ENCODE measurements around the gene ALG12.

The ALG12 gene

DNA sequence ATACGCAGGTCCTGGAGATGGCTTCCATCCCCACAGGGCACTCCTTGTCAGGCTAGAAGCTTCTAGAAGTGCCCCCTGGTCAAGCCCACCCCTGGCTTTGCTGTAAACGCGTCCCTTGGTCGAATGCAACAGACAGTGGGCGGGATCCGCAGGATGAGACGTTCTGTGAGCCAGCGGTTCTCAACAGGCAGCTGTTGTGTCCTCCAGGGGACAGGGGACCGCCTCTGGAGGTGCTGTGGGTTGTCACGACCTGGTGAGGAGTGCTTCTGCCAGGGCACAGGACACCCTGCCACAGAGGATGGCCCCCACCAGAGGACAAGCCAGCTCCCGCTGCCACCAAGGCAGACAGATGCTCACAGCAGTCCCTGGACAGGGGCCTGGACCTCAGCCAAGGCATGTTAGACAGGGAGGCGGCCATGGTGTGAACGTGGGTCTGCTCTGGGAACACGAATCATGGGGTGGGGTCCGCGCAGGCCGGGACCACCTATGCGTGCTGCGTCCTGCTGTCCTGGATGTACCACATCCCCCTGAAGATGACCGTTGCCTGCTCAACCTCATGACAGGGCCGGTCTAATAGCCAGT, 11.8 kb upstream of the ALG12 start:
- no peak for DNase-seq (ENCODE audit: low read depth in 2 of 2)

DNA sequence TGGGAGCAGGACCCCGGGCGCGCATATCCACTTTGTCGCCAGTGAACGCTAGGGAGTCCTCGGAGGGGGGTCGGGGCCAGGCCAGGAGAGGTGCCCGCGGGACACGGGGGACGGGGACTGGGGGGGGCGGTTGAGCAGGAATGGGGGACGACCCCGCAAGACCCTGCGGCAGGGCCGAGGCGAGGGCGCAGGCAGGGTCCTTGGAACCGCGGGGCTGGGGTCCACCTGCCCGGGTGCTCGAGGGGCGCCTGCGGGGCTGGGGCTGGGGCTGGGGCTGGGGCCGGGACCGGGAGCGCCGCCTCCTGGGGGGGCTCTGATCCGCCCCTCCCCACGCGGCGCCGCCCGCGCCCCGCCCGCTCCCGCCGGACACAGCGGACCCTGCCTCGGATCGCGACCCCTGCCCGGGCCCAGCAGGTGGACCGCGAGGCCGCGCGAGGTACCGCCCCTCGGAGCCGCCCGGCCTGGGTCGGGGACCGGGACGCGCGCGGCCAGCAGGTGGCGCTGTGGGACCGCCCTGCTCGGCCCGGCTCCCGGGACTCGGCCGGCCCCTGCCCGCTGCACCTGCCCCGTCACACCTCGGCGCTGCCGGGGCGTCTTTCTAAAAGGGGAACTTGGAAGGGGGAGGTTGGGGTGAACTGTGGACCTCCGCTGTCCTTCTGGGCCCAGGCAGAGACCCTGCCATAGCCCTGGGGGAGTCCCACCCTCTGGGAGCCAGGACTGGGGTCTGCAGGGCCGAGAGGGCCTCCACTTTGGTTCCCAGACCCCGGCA, 11.2 kb upstream of the ALG12 start:
- DNase-seq (ENCODE audit: low read depth in 2 of 2): peak in 1 of 2 donors; percentile 56

DNA sequence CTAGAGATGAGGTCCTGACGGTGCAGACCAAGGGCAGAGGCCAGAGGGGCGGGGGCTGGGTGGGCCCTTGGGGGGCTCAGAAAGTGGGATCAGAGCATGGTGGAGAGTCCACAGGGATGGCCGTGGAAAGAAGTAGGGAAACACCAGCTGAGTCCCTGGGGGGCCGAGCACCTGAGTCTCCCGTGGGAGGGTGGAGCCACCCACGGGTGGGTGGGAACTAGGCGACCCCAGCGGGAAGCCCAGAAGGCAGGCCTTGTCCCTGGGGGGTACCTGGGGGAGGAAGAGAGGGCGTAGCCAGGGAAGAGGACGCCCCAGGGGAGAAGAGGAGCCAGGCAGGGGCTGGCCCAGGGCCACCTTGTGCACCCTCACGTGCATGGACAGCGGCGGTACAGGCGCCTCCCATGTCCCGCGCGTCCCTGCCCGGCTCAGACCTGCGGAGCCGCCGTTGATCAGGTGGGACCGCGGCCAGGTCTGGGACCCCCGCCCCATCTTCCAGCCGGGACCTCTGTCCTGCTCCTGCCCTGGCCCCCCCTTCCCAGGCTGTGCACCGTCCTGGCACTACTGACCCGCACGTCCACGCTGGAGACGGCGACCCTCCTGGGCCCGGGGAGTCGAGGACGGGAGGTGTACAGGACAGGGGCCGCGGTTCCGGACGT, 10.4 kb upstream of the ALG12 start:
- DNase-seq (ENCODE audit: low read depth in 2 of 2): no peak

DNA sequence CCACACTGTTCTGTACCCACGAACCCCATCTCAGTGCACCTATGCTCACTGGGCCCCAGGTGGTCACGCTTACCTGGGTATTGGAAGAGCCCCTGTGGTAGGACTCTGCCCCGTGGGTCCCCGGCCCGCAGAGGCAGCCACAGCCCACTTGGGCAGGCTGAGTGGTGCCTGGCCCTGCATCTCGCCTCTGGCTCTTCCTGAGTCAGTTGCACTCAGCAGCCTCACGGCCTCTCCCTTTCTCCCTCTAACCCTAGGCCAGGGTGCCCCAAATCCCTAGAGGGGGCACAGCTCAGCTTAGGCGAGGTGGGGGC, 9.9 kb upstream of the ALG12 start:
- DNase-seq (ENCODE audit: low read depth in 2 of 2): no peak

DNA sequence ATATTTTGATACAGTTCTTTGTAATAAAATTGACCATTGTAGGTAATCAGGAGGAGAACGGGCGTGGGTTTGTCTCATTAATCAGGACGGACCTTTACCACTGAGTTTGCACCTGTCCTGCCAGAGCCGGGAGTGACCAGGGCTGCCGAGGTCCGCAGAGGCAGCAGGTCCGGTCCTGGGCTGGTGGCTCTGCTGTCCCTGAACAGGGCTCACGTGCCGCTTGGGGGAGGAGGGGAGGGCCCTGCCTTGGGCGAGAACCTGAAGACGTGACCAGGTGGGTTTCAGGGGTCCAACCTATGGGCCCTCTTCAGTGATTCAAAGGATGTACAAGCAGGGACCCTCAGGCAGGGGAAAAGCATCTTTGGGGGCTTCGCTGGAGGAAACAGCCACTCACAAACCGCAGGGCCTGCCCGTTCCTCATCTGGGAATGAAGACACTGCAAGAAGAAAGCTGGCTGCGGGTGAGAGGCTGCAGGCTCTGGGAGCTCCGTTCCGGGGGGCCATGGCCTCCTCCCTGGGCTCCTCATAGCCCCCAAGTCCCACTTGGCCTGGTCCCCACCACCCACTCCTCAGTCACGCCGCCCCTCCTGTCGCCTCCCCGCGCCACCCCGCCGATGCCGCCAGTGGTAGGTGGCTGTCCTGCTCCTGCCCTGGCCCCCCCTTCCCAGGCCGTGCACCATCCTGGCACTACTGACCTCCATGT, 9.4 kb upstream of the ALG12 start:
- no peak for DNase-seq (ENCODE audit: low read depth in 2 of 2)

DNA sequence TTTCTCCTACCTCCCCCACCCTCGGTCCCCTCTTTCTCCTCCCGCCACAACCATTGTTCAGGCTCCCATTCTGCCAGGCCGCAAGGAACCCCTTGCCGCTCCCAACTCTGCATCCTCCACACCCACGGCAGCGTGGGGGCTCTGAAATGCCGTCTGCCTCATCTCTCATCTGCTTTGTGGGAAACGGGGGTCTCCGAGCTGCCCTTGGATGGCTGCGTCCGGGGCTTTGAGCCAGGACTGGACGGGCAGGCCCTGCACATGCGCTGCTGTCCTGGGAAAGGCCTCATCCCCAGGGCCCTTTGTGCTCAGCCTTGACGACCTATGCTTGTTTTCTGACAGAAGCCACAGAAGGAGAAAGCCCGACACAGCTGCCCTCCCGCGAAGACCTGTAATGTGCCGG, 8.7 kb upstream of the ALG12 start:
- no peak for DNase-seq (ENCODE audit: low read depth in 2 of 2)

DNA sequence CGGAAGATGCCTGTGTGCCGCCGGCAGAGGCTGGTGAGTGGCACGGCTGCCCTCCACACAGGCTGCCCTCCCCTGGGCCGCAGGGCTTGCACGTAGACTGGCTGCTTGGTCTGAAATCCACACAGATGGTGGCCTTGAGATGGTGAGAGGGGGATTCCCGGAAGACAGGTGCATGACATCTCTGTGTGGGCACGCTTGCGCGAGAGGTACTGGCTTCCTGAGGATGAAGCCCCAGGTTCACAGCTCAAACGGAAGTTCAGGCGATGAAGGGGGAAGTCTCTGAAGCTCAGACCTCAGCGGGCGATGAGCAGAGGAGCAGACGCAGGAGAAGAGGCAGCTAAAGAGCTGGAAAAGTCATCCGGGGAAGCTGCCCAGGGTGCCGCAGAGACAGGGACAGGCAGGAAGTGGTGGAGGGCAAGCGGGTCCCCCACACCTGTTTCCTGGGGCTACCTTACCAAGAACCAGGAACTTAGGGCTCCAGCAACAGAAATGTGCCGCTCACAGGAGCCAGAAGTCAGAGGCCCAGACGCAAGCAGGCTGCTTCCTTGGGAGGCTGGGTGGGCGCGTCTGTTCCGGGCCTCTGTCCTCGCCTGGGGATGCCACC, 7.4 kb upstream of the ALG12 start:
- DNase-seq (ENCODE audit: low read depth in 2 of 2): peak in 1 of 2 donors; percentile 49

DNA sequence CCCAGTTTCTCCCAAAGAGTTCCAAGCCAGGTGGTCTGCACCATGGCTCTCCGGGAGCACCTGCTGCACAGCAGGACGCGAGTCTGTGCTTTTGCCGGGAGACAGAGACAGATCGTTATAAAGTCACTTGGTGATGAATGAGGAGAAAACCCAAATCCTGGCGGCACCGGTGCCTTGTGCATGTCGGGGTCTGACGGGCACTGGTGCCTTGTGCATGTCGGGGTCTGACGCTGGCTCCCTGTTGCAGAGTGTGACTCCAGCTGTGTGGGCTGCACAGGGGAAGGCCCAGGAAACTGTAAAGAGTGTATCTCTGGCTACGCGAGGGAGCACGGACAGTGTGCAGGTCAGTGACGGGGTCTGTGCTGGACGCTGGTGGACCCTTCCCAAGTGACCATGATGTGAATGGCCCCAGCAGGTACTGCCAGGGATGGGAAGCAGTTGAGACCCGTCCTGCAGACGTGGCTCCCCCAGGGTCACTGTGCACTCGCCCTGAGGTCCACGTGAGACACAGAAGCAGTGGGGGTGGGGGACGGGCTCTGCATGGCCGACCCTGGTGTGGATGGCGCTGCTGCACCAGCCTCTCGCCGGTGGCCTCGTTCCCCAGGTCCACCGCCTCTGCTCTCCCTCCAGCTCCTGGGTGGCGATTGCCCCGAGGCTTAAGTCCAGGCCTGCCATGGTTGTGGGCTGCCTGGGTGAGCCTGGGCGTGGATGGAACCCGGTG, 6.0 kb upstream of the ALG12 start:
- no peak for DNase-seq (ENCODE audit: low read depth in 2 of 2)

DNA sequence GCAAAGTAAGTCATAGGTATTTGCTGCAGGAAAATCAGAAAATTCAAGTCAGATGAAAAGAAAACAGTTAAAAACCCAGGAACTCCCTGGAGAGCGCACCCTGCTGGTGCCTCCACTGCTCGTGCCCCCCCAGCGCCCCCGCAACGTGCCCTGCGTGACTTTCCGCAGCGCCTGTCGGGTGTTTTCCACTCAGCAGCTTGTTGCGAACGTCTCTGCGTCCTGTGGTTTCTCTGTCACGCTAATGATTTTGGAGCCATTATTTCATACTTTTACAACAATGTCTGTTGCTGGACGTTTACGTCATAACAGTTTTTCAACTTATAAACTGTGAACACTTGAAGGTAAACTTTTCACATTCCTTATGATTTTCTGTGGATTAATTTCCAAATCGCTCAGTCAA, 5.2 kb upstream of the ALG12 start:
- DNase-seq (ENCODE audit: low read depth in 2 of 2): no peak

DNA sequence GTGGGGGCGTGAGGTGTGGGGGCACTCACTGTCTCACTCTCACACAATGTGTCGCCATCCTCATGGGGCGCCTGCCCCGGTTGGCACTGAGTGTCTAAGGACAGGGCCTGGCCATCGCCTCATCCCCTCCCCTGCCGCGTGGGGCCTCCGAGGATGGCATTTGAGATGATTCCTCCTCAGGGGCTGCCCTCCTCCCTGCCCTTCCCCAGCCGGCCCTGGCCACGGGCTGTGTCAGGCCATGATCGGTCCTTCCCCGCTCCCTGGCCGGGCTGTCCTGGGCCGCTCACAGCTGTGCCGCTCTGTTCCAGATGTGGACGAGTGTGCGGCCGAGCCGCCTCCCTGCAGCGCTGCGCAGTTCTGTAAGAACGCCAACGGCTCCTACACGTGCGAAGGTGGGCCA, 4.7 kb upstream of the ALG12 start:
- DNase-seq (ENCODE audit: low read depth in 2 of 2): no peak

DNA sequence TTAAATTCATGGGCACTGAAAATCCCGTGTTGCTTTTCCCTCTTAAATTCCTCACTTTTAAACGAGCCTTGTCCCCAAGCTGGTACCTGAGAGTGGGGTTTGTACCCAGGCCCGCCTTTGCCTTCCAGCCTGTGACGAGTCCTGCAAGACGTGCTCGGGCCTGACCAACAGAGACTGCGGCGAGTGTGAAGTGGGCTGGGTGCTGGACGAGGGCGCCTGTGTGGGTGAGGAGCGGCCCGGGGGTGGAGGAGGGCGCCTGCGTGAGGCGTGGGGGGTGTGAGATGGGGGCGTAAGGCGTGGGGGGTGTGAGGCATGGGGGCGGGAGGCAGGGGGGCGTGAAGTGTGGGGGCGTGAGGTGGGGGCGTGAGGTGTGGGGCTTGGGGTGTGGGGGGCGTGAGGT, 4.2 kb upstream of the ALG12 start:
- no peak for DNase-seq (ENCODE audit: low read depth in 2 of 2)

DNA sequence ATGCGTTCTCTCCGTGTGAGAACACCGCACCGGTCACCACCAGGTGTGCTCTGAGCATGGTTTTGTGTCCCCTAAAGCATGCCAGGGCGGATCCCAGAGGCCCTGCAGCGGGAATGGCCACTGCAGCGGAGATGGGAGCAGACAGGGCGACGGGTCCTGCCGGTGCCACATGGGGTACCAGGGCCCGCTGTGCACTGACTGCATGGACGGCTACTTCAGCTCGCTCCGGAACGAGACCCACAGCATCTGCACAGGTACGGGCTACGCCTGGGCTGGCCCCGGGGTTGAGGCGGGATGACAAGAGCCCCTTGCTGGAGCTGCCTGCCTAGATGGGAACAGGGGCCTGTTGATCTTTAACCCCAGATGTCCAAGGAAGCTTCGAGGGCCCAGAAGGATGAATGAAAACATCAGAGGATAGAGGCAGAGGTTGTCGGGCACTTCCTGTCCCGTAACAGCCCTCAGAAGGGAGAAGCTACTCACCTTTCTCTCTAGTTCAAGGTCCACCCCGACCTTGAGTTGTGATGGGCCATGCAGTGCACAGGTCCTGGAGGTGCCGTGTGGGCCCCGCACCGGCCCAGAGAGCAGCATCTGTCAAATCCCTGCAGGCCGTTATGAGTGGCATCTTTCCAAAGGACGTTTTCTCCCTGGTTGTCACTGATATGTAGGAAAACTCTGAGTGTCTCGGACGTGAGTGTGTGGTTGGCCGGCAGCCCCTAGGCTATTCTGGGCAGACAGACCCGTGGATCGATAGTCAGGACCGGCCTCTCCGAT, 3.5 kb upstream of the ALG12 start:
- DNase-seq (ENCODE audit: low read depth in 2 of 2): no peak

DNA sequence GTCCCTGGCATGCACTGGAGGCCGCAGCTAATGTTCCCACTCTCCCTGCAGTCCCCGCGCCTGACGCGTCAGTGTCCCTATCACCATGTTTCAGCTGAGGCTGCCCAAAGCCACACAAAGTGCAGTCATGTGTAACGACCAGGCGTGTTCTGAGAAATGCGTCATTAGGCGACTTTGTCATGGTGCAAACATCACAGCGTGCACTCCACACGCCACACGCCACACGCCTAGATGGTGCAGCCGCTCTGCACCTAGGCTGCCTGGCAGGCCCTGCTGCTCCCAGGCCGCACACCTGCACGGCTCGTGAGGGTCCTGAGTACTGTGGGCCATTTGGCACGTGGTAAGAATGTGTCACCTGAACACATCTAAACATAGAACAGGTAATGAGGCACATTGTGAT, 2.6 kb upstream of the ALG12 start:
- DNase-seq (ENCODE audit: low read depth in 2 of 2): no peak

DNA sequence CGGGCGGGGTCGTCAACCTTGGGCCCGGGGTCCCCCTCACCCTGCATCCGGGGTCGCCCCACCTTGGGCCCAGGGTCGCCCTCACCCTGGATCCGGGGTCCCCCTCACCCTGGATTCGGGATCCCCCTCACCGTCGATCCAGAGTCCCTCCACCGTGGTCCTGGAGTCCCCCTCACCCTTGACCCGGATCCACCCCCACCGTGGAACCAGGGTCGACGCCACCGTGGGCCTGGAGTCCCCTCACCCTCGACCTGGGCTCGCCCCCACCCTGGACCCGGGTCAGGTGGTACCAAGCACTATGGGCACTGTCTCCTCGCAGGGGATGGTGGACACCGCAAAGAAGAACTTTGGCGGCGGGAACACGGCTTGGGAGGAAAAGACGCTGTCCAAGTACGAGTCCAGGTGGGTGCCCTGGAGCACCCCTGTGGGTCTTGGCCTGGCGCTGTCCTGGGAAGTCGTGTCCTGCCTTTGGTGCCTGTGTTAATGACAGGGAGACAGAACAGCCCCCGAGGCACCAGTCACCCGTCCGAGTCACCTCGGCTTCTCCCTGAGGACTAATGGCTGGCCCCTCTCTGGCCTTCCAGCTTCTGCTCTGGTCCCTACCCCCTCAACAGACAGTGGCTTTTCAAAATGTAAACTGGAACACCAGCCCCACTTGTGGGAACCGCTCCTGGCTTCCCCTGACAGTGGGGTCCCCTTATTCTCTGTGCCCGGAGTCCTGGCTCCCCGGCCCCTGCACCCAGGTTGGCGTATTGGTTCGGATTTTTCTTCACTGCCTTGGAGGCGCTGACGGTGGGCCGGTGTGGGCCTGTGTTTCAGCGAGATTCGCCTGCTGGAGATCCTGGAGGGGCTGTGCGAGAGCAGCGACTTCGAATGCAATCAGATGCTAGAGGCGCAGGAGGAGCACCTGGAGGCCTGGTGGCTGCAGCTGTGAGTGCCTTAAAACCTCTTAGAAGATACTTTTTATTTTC, 958 bp upstream of the ALG12 start:
- DNase-seq (ENCODE audit: low read depth in 2 of 2): no peak

DNA sequence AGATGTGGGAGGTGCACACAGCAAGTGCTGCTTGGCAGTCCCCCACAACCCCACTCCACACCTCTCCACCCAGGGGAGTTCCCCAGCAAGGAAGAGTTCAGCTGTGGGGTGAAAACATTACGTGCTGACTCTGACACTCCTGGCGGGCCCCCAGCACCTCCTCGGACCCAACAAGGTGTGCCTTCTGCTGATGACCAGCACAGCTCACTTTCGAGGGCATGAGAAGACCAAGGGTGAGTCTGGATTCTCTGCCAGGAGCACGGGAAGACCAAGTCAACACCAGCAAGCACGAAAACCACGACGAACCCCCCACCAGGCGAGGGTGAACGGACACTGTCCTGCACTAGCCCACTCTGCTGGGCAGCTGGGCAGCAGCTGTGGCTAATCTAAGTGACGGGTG, 1.4 kb downstream of the ALG12 start:
- no peak for DNase-seq (ENCODE audit: low read depth in 2 of 2)

DNA sequence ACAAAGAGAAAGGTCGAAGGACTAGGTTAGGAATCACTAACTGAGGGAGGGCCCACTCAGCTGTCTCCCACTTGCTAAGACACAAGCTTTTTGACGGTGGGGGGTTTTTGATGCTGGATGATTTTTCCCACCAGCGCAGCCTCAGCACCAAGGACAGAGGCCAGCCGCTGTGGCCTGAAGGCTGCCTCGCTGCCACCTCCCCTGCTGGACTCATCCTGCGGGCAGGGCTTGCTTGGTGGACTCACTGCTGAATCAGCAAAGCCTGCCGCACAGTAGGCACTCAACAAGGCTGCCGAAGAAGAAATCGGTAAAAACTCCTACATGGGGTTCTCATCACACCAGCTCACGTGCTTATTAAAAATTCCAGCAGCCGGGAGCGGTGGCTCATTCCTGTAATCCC, 2.6 kb downstream of the ALG12 start:
- no peak for DNase-seq (ENCODE audit: low read depth in 2 of 2)

DNA sequence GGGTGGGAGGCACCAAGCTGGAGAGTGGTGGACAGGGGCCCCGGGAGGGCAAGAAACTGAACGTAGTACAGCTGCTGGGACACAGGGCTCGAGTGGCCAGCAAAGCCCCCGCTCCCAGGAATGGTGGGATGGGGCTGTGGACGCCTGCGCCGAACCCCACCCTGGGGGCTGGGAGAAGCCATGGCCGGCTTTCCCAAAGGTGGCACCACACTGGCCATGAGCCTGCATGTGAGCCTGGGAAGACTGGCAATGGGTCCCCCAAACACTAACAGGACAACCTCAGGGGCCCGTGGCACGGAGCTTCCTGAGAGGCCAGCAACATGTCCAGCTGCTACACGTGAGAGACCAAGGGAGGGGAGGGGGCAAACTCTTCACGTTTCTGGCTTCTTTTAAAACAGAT, 4.0 kb downstream of the ALG12 start:
- no peak for DNase-seq (ENCODE audit: low read depth in 2 of 2)

DNA sequence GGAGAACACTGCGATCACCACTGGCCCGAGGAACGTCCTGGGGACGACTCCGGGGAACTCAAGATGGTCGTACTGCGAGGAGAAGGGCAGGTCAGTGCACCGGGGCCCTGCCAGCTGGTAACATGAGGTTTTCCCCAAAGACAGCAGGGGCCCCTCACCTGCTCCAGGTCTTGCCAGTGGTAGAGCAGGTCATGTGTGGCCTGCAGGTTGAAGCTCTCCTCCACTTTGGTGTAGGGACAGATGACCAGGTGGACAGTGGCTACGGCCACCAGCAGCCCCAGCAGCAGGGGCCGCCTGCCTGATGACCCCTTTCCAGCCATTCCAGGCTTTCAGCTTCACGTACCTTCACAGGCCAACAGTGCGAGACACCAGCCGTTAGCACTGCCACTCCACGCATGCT, 4.8 kb downstream of the ALG12 start:
- no peak for DNase-seq (ENCODE audit: low read depth in 2 of 2)

DNA sequence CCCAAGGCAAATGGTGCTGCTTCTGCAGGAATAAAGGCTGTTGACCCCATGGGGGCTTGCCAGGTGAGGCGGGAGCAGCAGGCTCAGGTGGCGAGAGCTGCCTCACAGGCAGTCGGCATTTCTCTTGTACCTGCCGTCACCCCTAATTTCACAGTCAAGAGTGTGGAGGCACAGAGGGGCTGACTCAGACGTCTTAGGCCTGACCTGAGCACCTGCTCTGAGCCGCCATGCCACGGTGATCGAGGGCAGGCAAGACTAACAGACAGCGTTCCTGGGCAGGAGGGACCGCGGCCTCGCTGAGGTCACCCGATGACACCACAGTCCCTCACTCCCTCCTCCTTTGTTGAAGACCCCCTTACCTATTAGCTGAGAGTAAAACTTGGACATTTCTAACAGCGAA, 5.2 kb downstream of the ALG12 start:
- DNase-seq (ENCODE audit: low read depth in 2 of 2): no peak

Data from stimulated activated CD8-positive, alpha-beta memory T cell treated with anti-CD3 and anti-CD28 coated beads, Interleukin-7, amount 100 ng/mL, for 1 hour (primary cell).